HepG2 (cell line): ENCODE data around the gene ITIH2. TPM values are rescaled to one million over a fixed set of nuclear protein-coding genes. Genes with fewer than 3 reads are reported as not detected.

Experiments used
- HDAC1 ChIP-seq: sonication (generic); formaldehyde crosslinking; IDR thresholded peaks from 2 replicates; pipeline ENCODE4 v1.5.1; 2020; ENCODE audit warnings: mild to moderate bottlenecking, missing genetic modification reagents
- HNRNPH1 ChIP-seq: fragments of 200-400 bp; formaldehyde crosslinking; optimal IDR thresholded peaks from 2 replicates; pipeline ENCODE3; 2017; ENCODE audit warnings: mild to moderate bottlenecking, low read depth, low read length
- MEIS1 ChIP-seq: sonication (generic); formaldehyde crosslinking; IDR thresholded peaks from 2 replicates; pipeline ENCODE4 v1.9.0; 2021; ENCODE audit warnings: mild to moderate bottlenecking, missing genetic modification reagents, moderate library complexity, borderline replicate concordance
- MIXL1 ChIP-seq: IDR thresholded peaks from 2 replicates; pipeline ENCODE4 v1.6.1; 2016
- NCOR1 ChIP-seq: fragments of 200-600 bp; sonication (generic); IDR thresholded peaks from 2 replicates; pipeline ENCODE4 v1.7.0; 2017; ENCODE audit warnings: antibody characterized with exemption, low read length, borderline replicate concordance
- POLR2A ChIP-seq, 2 experiments: IDR thresholded peaks; 2 replicates each; pipeline ENCODE4 v1.6.1; 2011; ENCODE audit warnings: low read depth in 2 of 2, low read length in 2 of 2, mild to moderate bottlenecking in 1 of 2, moderate library complexity in 1 of 2; ENCODE audit not compliant: insufficient read depth in 1 of 2
- RARA ChIP-seq: IDR thresholded peaks from 2 replicates; pipeline ENCODE4 v1.6.1; 2016; ENCODE audit warnings: missing genetic modification reagents, missing compliant biosample characterization
- RXRA ChIP-seq: sonication (generic); formaldehyde crosslinking; IDR thresholded peaks from 2 replicates; pipeline ENCODE4 v1.5.1; 2020; ENCODE audit warnings: missing genetic modification reagents
- SAP130 ChIP-seq: IDR thresholded peaks from 2 replicates; pipeline ENCODE4 v1.6.1; 2016; ENCODE audit warnings: low read depth
- SIX1 ChIP-seq: sonication (generic); formaldehyde crosslinking; IDR thresholded peaks from 2 replicates; pipeline ENCODE4 v1.4.0; 2020; ENCODE audit warnings: missing genetic modification reagents, borderline replicate concordance
- TCF7 ChIP-seq: sonication (generic); IDR thresholded peaks from 2 replicates; pipeline ENCODE4 v1.6.1; 2016; ENCODE audit warnings: antibody characterized with exemption, low read depth
- TOE1 ChIP-seq: sonication (generic); formaldehyde crosslinking; IDR thresholded peaks from 2 replicates; pipeline ENCODE4 v1.4.0; 2020; ENCODE audit warnings: mild to moderate bottlenecking, missing genetic modification reagents
- ZNF572 ChIP-seq: sonication (generic); formaldehyde crosslinking; IDR thresholded peaks from 2 replicates; pipeline ENCODE4 v1.5.1; 2020; ENCODE audit warnings: mild to moderate bottlenecking, missing genetic modification reagents
- polyA plus RNA-seq, 8 experiments: library from polyadenylated mRNA; depleted of rRNA in 3 of 8; stranded (reverse) in 7 of 8; unstranded in 1 of 8; fragments of >200 nt; fragmentation: Illumina TruSeq in 4 of 8; extraction: Trizol in 4 of 8; gene quantifications; 2 replicates each; pipeline versions ENCODE4 v1.2.1 to v1.2.3, GENCODE V29; 2011 to 2016; ENCODE audit warnings: low read depth in 4 of 8, missing spikeins in 1 of 8, mixed read lengths in 1 of 8; ENCODE audit not compliant: insufficient read depth in 1 of 8
- total RNA-seq, 5 experiments: library from RNA; depleted of rRNA; stranded (reverse); fragments of >200 nt; fragmentation: Illumina TruSeq; extraction: Trizol; gene quantifications; 2 replicates each; pipeline ENCODE4 v1.2.3, GENCODE V29; 2016; ENCODE audit warnings: low read depth in 1 of 5
- TF ChIP-seq, protein P1 (sequence below): sonication (generic); formaldehyde crosslinking; IDR thresholded peaks from 2 replicates; pipeline ENCODE4 v1.4.0; 2020; ENCODE audit warnings: mild to moderate bottlenecking, missing genetic modification reagents
- TF ChIP-seq, protein P2 (sequence below): sonication (generic); formaldehyde crosslinking; conservative IDR thresholded peaks from 2 replicates; pipeline ENCODE4 v1.4.0; 2020; ENCODE audit warnings: mild to moderate bottlenecking, missing genetic modification reagents, moderate library complexity
- TF ChIP-seq, protein P3 (sequence below): sonication (generic); formaldehyde crosslinking; IDR thresholded peaks from 2 replicates; pipeline ENCODE4 v1.8.1; 2022; ENCODE audit warnings: low read depth, mild to moderate bottlenecking, missing genetic modification reagents
- TF ChIP-seq, protein P4 (sequence below): sonication (generic); formaldehyde crosslinking; IDR thresholded peaks from 2 replicates; pipeline ENCODE4 v1.5.0; 2020; ENCODE audit warnings: missing genetic modification reagents

The ITIH2 gene
- total and polyA plus RNA-seq, 2 of the 13 experiments (the other 11 are each of a cell fraction or from before 2014, with no cell fraction given): 1,197 to 1,427 TPM

- peak; percentile 99 for TF ChIP-seq NCOR1
- TF ChIP-seq, protein P1, sequence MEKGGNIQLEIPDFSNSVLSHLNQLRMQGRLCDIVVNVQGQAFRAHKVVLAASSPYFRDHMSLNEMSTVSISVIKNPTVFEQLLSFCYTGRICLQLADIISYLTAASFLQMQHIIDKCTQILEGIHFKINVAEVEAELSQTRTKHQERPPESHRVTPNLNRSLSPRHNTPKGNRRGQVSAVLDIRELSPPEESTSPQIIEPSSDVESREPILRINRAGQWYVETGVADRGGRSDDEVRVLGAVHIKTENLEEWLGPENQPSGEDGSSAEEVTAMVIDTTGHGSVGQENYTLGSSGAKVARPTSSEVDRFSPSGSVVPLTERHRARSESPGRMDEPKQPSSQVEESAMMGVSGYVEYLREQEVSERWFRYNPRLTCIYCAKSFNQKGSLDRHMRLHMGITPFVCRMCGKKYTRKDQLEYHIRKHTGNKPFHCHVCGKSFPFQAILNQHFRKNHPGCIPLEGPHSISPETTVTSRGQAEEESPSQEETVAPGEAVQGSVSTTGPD (CRISPR knock-in tag): no peak
- TF ChIP-seq RARA (CRISPR knock-in tag): peak; percentile 90
- peak; percentile 96; the same call in 1 of the 2 replicates for TF ChIP-seq RXRA (CRISPR knock-in tag)
- peak; percentile 99 for TF ChIP-seq MIXL1
- no peak for TF ChIP-seq HNRNPH1
- TF ChIP-seq, protein P2, sequence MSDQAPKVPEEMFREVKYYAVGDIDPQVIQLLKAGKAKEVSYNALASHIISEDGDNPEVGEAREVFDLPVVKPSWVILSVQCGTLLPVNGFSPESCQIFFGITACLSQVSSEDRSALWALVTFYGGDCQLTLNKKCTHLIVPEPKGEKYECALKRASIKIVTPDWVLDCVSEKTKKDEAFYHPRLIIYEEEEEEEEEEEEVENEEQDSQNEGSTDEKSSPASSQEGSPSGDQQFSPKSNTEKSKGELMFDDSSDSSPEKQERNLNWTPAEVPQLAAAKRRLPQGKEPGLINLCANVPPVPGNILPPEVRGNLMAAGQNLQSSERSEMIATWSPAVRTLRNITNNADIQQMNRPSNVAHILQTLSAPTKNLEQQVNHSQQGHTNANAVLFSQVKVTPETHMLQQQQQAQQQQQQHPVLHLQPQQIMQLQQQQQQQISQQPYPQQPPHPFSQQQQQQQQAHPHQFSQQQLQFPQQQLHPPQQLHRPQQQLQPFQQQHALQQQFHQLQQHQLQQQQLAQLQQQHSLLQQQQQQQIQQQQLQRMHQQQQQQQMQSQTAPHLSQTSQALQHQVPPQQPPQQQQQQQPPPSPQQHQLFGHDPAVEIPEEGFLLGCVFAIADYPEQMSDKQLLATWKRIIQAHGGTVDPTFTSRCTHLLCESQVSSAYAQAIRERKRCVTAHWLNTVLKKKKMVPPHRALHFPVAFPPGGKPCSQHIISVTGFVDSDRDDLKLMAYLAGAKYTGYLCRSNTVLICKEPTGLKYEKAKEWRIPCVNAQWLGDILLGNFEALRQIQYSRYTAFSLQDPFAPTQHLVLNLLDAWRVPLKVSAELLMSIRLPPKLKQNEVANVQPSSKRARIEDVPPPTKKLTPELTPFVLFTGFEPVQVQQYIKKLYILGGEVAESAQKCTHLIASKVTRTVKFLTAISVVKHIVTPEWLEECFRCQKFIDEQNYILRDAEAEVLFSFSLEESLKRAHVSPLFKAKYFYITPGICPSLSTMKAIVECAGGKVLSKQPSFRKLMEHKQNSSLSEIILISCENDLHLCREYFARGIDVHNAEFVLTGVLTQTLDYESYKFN (CRISPR knock-in tag): peak; percentile 92
- TF ChIP-seq, protein P3, sequence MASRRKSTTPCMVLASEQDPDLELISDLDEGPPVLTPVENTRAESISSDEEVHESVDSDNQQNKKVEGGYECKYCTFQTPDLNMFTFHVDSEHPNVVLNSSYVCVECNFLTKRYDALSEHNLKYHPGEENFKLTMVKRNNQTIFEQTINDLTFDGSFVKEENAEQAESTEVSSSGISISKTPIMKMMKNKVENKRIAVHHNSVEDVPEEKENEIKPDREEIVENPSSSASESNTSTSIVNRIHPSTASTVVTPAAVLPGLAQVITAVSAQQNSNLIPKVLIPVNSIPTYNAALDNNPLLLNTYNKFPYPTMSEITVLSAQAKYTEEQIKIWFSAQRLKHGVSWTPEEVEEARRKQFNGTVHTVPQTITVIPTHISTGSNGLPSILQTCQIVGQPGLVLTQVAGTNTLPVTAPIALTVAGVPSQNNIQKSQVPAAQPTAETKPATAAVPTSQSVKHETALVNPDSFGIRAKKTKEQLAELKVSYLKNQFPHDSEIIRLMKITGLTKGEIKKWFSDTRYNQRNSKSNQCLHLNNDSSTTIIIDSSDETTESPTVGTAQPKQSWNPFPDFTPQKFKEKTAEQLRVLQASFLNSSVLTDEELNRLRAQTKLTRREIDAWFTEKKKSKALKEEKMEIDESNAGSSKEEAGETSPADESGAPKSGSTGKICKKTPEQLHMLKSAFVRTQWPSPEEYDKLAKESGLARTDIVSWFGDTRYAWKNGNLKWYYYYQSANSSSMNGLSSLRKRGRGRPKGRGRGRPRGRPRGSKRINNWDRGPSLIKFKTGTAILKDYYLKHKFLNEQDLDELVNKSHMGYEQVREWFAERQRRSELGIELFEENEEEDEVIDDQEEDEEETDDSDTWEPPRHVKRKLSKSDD (CRISPR knock-in tag): peak; percentile 63; the same call in 1 of the 2 replicates
- TF ChIP-seq, protein P4, sequence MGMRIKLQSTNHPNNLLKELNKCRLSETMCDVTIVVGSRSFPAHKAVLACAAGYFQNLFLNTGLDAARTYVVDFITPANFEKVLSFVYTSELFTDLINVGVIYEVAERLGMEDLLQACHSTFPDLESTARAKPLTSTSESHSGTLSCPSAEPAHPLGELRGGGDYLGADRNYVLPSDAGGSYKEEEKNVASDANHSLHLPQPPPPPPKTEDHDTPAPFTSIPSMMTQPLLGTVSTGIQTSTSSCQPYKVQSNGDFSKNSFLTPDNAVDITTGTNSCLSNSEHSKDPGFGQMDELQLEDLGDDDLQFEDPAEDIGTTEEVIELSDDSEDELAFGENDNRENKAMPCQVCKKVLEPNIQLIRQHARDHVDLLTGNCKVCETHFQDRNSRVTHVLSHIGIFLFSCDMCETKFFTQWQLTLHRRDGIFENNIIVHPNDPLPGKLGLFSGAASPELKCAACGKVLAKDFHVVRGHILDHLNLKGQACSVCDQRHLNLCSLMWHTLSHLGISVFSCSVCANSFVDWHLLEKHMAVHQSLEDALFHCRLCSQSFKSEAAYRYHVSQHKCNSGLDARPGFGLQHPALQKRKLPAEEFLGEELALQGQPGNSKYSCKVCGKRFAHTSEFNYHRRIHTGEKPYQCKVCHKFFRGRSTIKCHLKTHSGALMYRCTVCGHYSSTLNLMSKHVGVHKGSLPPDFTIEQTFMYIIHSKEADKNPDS (CRISPR knock-in tag): no peak
- no peak for TF ChIP-seq ZNF572 (CRISPR knock-in tag)
- TF ChIP-seq POLR2A (IDR thresholded peaks at IDR 0.05; ENCODE audit: insufficient read depth in 1 of 2, low read depth in 2 of 2, low read length in 2 of 2): no peak
- peak; percentile 100 for TF ChIP-seq TCF7
- TF ChIP-seq SAP130 (CRISPR knock-in tag): peak; percentile 93
- TF ChIP-seq HDAC1 (CRISPR knock-in tag): peak; percentile 85
- 0 out of 2 replicates have a peak, but pooled peaks have one; percentile 56 for TF ChIP-seq TOE1 (CRISPR knock-in tag)
- peak; percentile 99; the same call in 1 of the 2 replicates for TF ChIP-seq MEIS1 (CRISPR knock-in tag)
- TF ChIP-seq SIX1 (CRISPR knock-in tag): peak; percentile 85
These were observed 16.6 kb upstream of the ITIH2 start (continued) for GRCh38 chr10:7686351-7687171.
